HCT116 (cell line): ENCODE data around the gene NCOA1. TPM values are rescaled to one million over a fixed set of nuclear protein-coding genes. Genes with fewer than 3 reads are reported as not detected.

ENCODE experiments used
- ATAC-seq: fragments of 200-7000 bp; cut with Tn5 transposase; 2 replicates; pipeline ENCODE4 v1.9.1; 2020; ENCODE audit warnings: mild to moderate bottlenecking, moderate library complexity
- BruUV-seq: library from RNA; stranded (reverse); fragments of 400-500 nt; replicated peaks from 2 replicates; lab custom pipeline; 2021; lab: Mats Ljungman, UMichigan
- CTCF ChIA-PET: fragments of 300-600 bp; sonication (Branson Sonifier 250); formaldehyde crosslinking; loops from one replicate; lab custom pipeline; 2021; ENCODE audit warnings: antibody characterized with exemption; lab: Charles Lee
- POLR2A ChIA-PET: fragments of 300-600, 350-600 bp; sonication (Branson Sonifier 250); formaldehyde crosslinking; loops from one replicate; lab custom pipeline; 2021; ENCODE audit warnings: antibody characterized with exemption; lab: Charles Lee
- RAD21 ChIA-PET, 2 experiments: fragments of 300-600 bp; sonication (Branson Sonifier 250); formaldehyde crosslinking; loops; one replicate each; lab custom pipeline; 2023; ENCODE audit warnings: low total read pairs in 2 of 2; ENCODE audit not compliant: uncharacterized antibody in 2 of 2, unreplicated experiment in 2 of 2, low non-redundant PET in 1 of 2; lab: Charles Lee
- DNase-seq: peaks from one replicate; pipeline ENCODE4 v3.0.0-alpha.2; 2010; ENCODE audit warnings: low read depth, low spot score
- H2AFZ ChIP-seq: fragments of 200-600 bp; shearing (Covaris generic), sonication (generic); 2 replicates; pipeline ENCODE4 v1.6.1; 2017; ENCODE audit warnings: low read depth, mixed run types, mixed read lengths, antibody characterized with exemption, low read length; ENCODE audit not compliant: poor library complexity, severe bottlenecking
- H3K27ac ChIP-seq: 2 replicates; pipeline ENCODE4 v1.5.1; 2012; ENCODE audit warnings: low read depth, low read length
- H3K27me3 ChIP-seq: fragments of 200-600 bp; sonication (generic); 2 replicates; pipeline ENCODE4 v1.6.1; 2016; ENCODE audit warnings: mixed run types, low read length, mixed read lengths; ENCODE audit not compliant: insufficient read depth
- H3K36me3 ChIP-seq, 2 experiments: fragments of 200-500 bp in 1 of 2; fragments of 200-600 bp in 1 of 2; sonication (Bioruptor generic) in 1 of 2; sonication (generic) in 1 of 2; 2 replicates each; pipeline versions ENCODE4 v1.5.1 to v1.6.1; 2014 to 2016; ENCODE audit warnings: low read length in 2 of 2, inconsistent platforms in 1 of 2, mixed read lengths in 1 of 2, mixed run types in 1 of 2; ENCODE audit not compliant: insufficient read depth in 2 of 2, control insufficient read depth in 1 of 2
- H3K4me1 ChIP-seq, 2 experiments: fragments of 200-600 bp in 1 of 2; sonication (generic) in 1 of 2; 2 replicates each; pipeline versions ENCODE4 v1.5.1 to v1.6.1; 2012 to 2017; ENCODE audit warnings: low read length in 2 of 2, inconsistent platforms in 1 of 2, mild to moderate bottlenecking in 1 of 2, mixed read lengths in 1 of 2, mixed run types in 1 of 2, moderate library complexity in 1 of 2; ENCODE audit not compliant: insufficient read depth in 2 of 2, control insufficient read depth in 1 of 2
- H3K4me2 ChIP-seq: fragments of 200-600 bp; sonication (generic); 2 replicates; pipeline ENCODE4 v1.6.1; 2017; ENCODE audit warnings: mixed run types, low read length, mixed read lengths
- H3K4me3 ChIP-seq, 2 experiments: fragments of 200-600 bp in 1 of 2; sonication (generic) in 1 of 2; replicated peaks in 1 of 2; 2 replicates each; pipeline ENCODE4 v1.5.1; 2011 to 2016; ENCODE audit warnings: low read length in 2 of 2, control low read depth in 1 of 2, low read depth in 1 of 2, mild to moderate bottlenecking in 1 of 2, mixed read lengths in 1 of 2, mixed run types in 1 of 2
- H3K79me2 ChIP-seq: fragments of 200-600 bp; sonication (generic); 2 replicates; pipeline ENCODE4 v1.6.1; 2017; ENCODE audit warnings: mild to moderate bottlenecking, mixed run types, low read length, moderate library complexity, mixed read lengths; ENCODE audit not compliant: insufficient read depth
- H3K9ac ChIP-seq: fragments of 200-600 bp; sonication (generic); 2 replicates; pipeline ENCODE4 v1.6.1; 2016; ENCODE audit warnings: low read length, mixed read lengths
- H3K9me2 ChIP-seq: fragments of 200-600 bp; sonication (generic), shearing (Covaris generic); 2 replicates; pipeline ENCODE4 v1.6.1; 2017; ENCODE audit warnings: mixed run types, mild to moderate bottlenecking, moderate library complexity; ENCODE audit not compliant: insufficient read depth
- H3K9me3 ChIP-seq, 2 experiments: fragments of 200-500 bp in 1 of 2; fragments of 200-600 bp in 1 of 2; sonication (Bioruptor generic) in 1 of 2; sonication (generic) in 1 of 2; 2 replicates each; pipeline ENCODE4 v1.6.1; 2014 to 2017; ENCODE audit warnings: low read length in 2 of 2, mixed read lengths in 2 of 2, inconsistent platforms in 1 of 2, low read depth in 1 of 2, mild to moderate bottlenecking in 1 of 2, mixed run types in 1 of 2, moderate library complexity in 1 of 2; ENCODE audit not compliant: control insufficient read depth in 1 of 2, insufficient read depth in 1 of 2
- H4K20me1 ChIP-seq: fragments of 200-600 bp; sonication (generic), shearing (Covaris generic); 2 replicates; pipeline ENCODE4 v1.6.1; 2017; ENCODE audit warnings: mixed run types, mild to moderate bottlenecking, moderate library complexity; ENCODE audit not compliant: insufficient read depth
- ATF3 ChIP-seq: IDR thresholded peaks from 2 replicates; pipeline ENCODE4 v1.6.1; 2012
- CBX3 ChIP-seq: IDR thresholded peaks from 2 replicates; pipeline ENCODE4 v1.6.1; 2012; ENCODE audit warnings: low read depth
- CEBPB ChIP-seq: IDR thresholded peaks from 2 replicates; pipeline ENCODE4 v1.6.1; 2012; ENCODE audit warnings: low read depth
- EGR1 ChIP-seq: IDR thresholded peaks from 2 replicates; pipeline ENCODE4 v1.6.1; 2012; ENCODE audit warnings: low read depth
- ELF1 ChIP-seq: IDR thresholded peaks from 2 replicates; pipeline ENCODE4 v1.6.1; 2012; ENCODE audit warnings: low read depth, borderline replicate concordance
- EZH2phosphoT487 ChIP-seq: fragments of 200-600 bp; IDR thresholded peaks from 2 replicates; pipeline ENCODE4 v1.6.1; 2018; ENCODE audit warnings: antibody characterized with exemption, borderline replicate concordance
- FOSL1 ChIP-seq: IDR thresholded peaks from 2 replicates; pipeline ENCODE4 v1.6.1; 2012; ENCODE audit warnings: low read depth
- JUND ChIP-seq: IDR thresholded peaks from 2 replicates; pipeline ENCODE4 v1.6.1; 2012
- POLR2A ChIP-seq: IDR thresholded peaks from 2 replicates; pipeline ENCODE4 v1.7.0; 2011; ENCODE audit warnings: borderline replicate concordance; ENCODE audit not compliant: insufficient read depth, insufficient read length; ENCODE audit errors: extremely low read depth
- POLR2AphosphoS5 ChIP-seq: IDR thresholded peaks from 2 replicates; pipeline ENCODE4 v1.6.1; 2011; ENCODE audit warnings: mild to moderate bottlenecking, low read depth, low read length, moderate library complexity
- RAD21 ChIP-seq: IDR thresholded peaks from 2 replicates; pipeline ENCODE4 v1.6.1; 2012; ENCODE audit warnings: low read depth, mild to moderate bottlenecking
- SIN3A ChIP-seq: IDR thresholded peaks from 2 replicates; pipeline ENCODE4 v1.6.1; 2012; ENCODE audit warnings: low read depth
- SP1 ChIP-seq: IDR thresholded peaks from 2 replicates; pipeline ENCODE4 v1.6.1; 2012; ENCODE audit warnings: low read depth
- TCF7L2 ChIP-seq: IDR thresholded peaks from 2 replicates; pipeline ENCODE4 v1.7.0; 2011; ENCODE audit warnings: borderline replicate concordance, inconsistent platforms; ENCODE audit not compliant: insufficient read depth, insufficient read length; ENCODE audit errors: extremely low read depth
- YY1 ChIP-seq: IDR thresholded peaks from 2 replicates; pipeline ENCODE4 v1.6.1; 2011; ENCODE audit warnings: low read length, low read depth, moderate library complexity, mild to moderate bottlenecking; ENCODE audit not compliant: insufficient replicate concordance; ENCODE audit errors: extremely low read depth
- ZBTB33 ChIP-seq: IDR thresholded peaks from 2 replicates; pipeline ENCODE4 v1.6.1; 2011; ENCODE audit warnings: mild to moderate bottlenecking, low read length, moderate library complexity; ENCODE audit not compliant: insufficient replicate concordance; ENCODE audit errors: extremely low read depth
- ZFX ChIP-seq: fragments of 450-650 bp; IDR thresholded peaks from 2 replicates; pipeline ENCODE4 v1.6.1; 2017
- ZNF274 ChIP-seq: fragments of 200-500 bp; sonication (Bioruptor generic); IDR thresholded peaks from 2 replicates; pipeline ENCODE4 v1.6.1; 2014; ENCODE audit warnings: mild to moderate bottlenecking, low read depth, low read length, inconsistent platforms
- intact Hi-C: fragments of 100-400 bp; cut with micrococcal nuclease; formaldehyde crosslinking; loops from 2 replicates; pipeline ENCODE4 v1.10.0; 2022
- total RNA-seq: library from RNA; stranded (reverse); gene quantifications from one replicate; pipeline ENCODE4 v1.2.1, GENCODE V29; 2021; ENCODE audit not compliant: unreplicated experiment
- TF ChIP-seq, protein P1 (sequence below): IDR thresholded peaks from 2 replicates; pipeline ENCODE4 v1.6.1; 2012; ENCODE audit warnings: low read depth
- TF ChIP-seq, protein P2 (sequence below): IDR thresholded peaks from 2 replicates; pipeline ENCODE4 v1.6.1; 2012
- TF ChIP-seq, protein P3 (sequence below), 3 experiments: fragments of 200-600 bp in 1 of 3; sonication (generic) in 1 of 3; IDR thresholded peaks in 2 of 3; conservative IDR thresholded peaks in 1 of 3; 2 replicates each; pipeline ENCODE4 v1.5.1; 2012 to 2017; ENCODE audit warnings: low read depth in 2 of 3, low read length in 2 of 3, antibody characterized with exemption in 1 of 3, borderline replicate concordance in 1 of 3, control low read depth in 1 of 3, mild to moderate bottlenecking in 1 of 3, mixed read lengths in 1 of 3, mixed run types in 1 of 3, moderate library complexity in 1 of 3; ENCODE audit not compliant: insufficient read depth in 1 of 3

NCOA1 gene
- total RNA-seq, 1 experiment from 2014 or later = 10.4 TPM

DNA sequence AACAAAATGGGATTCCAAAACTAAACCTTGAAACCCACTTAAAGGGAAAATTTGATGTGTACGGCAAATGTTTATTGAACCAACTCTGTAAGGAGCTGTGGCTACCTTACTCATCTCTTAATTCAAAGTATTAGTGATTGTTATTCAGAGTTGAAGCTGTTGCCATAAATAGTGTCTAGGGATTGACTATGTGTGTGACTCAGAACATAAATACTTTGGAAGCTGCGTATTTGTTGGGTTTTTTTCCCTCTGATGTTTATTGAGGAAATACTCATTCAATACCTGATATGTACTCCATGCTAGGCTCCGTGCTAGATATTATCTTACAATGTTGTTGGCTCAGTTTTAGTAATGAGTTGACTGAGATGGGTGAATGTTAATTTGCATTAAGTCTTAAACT lies 211.7 kb downstream of the NCOA1 start:
- RAD21 ChIA-PET = no interaction called here
- no peak overlapping the region for H2AFZ ChIP-seq
- CTCF ChIA-PET = no interaction called here
- DNase-seq = peak; percentile 83
- intact Hi-C loops = no loop called here
- H3K4me1 ChIP-seq = peaks cover 17 to 33% of the 10 kb centered on the region in 2 experiments
- no peaks in the 10 kb centered on the region for H3K27me3 ChIP-seq
- no TSS peak for BruUV-seq
- no peaks in the 10 kb centered on the region for H3K36me3 ChIP-seq
- H3K79me2 ChIP-seq = no peaks in the 10 kb centered on the region
- peak overlapping the region; percentile 34; the same call in 1 of the 2 replicates for H3K27ac ChIP-seq
- POLR2A ChIA-PET = no interaction called here
- H3K9ac ChIP-seq = peak overlapping the region; percentile 33
- no peaks in the 10 kb centered on the region for H3K9me2 ChIP-seq
- no peaks in the 10 kb centered on the region for H3K9me3 ChIP-seq
- peak overlapping the region in 1 of 2 experiments; percentile 31; a peak in 2 of 4 replicates for H3K4me3 ChIP-seq
- H3K4me2 ChIP-seq = peak overlapping the region; percentile 66
- no peaks in the 10 kb centered on the region for H4K20me1 ChIP-seq
- ATAC-seq = peak; percentile 94
- no peak for TF ChIP-seq ELF1
- TF ChIP-seq, protein P1, sequence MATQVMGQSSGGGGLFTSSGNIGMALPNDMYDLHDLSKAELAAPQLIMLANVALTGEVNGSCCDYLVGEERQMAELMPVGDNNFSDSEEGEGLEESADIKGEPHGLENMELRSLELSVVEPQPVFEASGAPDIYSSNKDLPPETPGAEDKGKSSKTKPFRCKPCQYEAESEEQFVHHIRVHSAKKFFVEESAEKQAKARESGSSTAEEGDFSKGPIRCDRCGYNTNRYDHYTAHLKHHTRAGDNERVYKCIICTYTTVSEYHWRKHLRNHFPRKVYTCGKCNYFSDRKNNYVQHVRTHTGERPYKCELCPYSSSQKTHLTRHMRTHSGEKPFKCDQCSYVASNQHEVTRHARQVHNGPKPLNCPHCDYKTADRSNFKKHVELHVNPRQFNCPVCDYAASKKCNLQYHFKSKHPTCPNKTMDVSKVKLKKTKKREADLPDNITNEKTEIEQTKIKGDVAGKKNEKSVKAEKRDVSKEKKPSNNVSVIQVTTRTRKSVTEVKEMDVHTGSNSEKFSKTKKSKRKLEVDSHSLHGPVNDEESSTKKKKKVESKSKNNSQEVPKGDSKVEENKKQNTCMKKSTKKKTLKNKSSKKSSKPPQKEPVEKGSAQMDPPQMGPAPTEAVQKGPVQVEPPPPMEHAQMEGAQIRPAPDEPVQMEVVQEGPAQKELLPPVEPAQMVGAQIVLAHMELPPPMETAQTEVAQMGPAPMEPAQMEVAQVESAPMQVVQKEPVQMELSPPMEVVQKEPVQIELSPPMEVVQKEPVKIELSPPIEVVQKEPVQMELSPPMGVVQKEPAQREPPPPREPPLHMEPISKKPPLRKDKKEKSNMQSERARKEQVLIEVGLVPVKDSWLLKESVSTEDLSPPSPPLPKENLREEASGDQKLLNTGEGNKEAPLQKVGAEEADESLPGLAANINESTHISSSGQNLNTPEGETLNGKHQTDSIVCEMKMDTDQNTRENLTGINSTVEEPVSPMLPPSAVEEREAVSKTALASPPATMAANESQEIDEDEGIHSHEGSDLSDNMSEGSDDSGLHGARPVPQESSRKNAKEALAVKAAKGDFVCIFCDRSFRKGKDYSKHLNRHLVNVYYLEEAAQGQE = no peak
- TF ChIP-seq EZH2phosphoT487 = no peak
- TF ChIP-seq CBX3 = peak; percentile 83
- peak; percentile 86 for TF ChIP-seq FOSL1
- TF ChIP-seq, protein P2, sequence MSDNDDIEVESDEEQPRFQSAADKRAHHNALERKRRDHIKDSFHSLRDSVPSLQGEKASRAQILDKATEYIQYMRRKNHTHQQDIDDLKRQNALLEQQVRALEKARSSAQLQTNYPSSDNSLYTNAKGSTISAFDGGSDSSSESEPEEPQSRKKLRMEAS = no peak
- peak; percentile 21; the same call in 1 of the 2 replicates for TF ChIP-seq POLR2AphosphoS5
- TF ChIP-seq SP1 = peak; percentile 87
- TF ChIP-seq TCF7L2 = no peak
- peak; percentile 69; the same call in 1 of the 2 replicates for TF ChIP-seq SIN3A
- TF ChIP-seq, protein P3, sequence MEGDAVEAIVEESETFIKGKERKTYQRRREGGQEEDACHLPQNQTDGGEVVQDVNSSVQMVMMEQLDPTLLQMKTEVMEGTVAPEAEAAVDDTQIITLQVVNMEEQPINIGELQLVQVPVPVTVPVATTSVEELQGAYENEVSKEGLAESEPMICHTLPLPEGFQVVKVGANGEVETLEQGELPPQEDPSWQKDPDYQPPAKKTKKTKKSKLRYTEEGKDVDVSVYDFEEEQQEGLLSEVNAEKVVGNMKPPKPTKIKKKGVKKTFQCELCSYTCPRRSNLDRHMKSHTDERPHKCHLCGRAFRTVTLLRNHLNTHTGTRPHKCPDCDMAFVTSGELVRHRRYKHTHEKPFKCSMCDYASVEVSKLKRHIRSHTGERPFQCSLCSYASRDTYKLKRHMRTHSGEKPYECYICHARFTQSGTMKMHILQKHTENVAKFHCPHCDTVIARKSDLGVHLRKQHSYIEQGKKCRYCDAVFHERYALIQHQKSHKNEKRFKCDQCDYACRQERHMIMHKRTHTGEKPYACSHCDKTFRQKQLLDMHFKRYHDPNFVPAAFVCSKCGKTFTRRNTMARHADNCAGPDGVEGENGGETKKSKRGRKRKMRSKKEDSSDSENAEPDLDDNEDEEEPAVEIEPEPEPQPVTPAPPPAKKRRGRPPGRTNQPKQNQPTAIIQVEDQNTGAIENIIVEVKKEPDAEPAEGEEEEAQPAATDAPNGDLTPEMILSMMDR (IDR thresholded peaks at IDR 0.05 in 2 of 3, conservative IDR thresholded peaks at IDR 0.05 in 1 of 3; ENCODE audit: borderline replicate concordance in 1 of 3, insufficient read depth in 1 of 3, low read depth in 2 of 3, low read length in 2 of 3) = no peak
- peak; percentile 24 for TF ChIP-seq RAD21
- no peak for TF ChIP-seq POLR2A
- TF ChIP-seq ZNF274 = no peak
- no peak for TF ChIP-seq YY1
- peak; percentile 93 for TF ChIP-seq JUND
- no peak for TF ChIP-seq EGR1
- peak; percentile 78 for TF ChIP-seq CEBPB
- TF ChIP-seq ZFX = no peak
- TF ChIP-seq ATF3 = 0 out of 2 replicates have a peak, but pooled peaks have one; percentile 42
- TF ChIP-seq ZBTB33 = no peak
